ENCODE results near the gene LTBP1.

Gene LTBP1

DNA sequence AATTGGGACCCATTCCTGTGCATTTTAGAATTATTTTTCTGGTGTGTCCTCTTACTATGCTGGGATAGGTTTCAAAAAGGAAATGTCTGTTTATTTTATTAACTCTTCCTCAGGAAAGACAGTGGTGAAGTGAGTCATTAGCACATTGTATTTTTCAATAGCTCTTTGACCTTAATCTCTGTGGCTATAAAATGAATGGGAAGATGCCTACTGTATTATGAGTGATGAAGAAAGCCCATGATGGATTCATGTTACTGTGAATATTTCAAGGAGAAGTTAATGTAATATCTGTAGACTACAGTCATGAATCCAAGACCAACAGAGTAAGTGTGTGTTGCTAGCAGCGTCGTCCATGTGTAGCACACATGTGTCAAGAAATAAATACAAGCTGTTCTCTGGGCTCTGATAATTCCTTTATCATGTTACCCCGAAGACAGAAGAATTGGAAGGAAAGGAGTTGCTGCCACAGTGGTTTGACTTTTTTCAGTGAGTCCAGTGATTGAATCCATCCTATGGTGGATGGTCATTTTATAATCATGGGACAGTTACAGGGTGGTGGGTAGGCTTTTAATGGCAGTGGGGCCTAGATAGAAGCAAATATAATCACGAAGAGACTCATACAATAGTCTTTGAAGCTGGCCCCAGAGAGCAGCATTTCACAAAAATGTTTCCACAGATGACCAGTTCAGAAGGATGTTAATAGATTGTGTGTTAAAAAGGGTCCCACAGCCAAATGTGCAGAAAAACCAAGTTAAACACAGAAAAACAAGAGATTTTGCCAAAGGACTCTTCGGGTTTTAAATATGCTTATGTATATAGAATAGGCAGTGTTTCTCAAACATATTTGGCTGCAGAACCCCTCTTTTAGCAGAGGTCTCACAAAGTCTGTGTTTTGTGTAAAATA lies 290.0 kb downstream of the LTBP1 start:
- no peak for DNase-seq

DNA sequence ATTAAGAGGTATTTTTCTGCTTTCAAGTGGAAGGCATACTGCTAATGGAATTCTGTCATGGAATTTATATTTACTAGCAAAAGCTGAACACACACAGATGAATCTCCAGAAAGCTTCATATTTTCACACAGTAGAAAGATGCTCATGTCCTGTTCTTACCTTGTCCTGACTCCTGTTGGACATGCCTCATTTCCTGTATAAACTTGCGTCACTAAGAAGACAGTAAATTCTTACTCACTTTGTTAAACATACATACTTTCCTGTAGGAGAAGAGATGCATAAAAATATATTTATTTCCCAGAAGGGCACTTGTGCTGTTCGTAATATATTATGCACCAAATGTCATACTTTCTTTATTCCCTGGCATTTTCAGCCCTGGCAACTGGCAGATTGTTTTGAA lies 291.4 kb downstream of the LTBP1 start:
- DNase-seq: no peak

DNA sequence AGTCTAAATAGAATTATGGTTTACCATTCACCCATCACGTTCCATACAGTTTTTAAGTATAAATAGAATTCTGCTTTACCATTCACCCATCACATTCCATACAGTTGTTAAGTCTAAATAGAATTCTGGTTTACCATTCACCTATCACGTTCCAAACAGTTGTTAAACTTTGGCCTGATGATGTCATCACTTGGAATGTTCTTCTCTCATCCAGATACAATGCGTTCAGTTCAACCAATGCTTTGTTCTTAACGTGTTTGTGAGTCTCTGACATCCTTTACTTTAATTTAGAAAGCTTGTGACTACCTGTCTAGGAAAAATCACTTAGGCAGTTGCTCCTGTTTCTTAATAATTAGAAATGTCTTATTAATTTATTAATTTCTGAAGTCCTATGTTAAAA lies 293.4 kb downstream of the LTBP1 start:
- DNase-seq: no peak

- no peak for DNase-seq
Observed at GRCh38 chr2:33241072-33241471, 294.3 kb downstream of the LTBP1 start.

DNA sequence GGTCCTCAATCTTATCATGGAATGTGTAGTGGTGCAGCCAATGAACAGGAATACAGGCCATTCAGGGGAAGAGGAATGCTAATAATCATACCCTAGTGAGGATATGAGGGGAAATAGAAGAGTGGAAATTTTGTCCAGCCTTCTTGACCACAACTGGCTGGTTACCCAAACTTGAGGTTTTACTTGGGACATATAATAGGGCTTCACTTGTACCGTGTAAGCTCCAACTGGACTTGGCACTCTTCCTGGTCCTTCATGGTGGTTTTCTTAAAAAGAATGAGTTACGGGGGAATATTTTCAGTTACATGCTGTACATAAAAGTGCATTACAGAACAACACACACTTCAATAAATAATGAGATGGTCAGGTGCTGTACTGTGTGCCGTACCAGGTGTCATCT lies 294.8 kb downstream of the LTBP1 start:
- DNase-seq: no peak

GRCh38 chr2:33242845-33243244 lies 296.1 kb downstream of the LTBP1 start:
- no peak for DNase-seq

- DNase-seq: no peak
Observed at GRCh38 chr2:33246432-33246831, 299.7 kb downstream of the LTBP1 start.

DNA sequence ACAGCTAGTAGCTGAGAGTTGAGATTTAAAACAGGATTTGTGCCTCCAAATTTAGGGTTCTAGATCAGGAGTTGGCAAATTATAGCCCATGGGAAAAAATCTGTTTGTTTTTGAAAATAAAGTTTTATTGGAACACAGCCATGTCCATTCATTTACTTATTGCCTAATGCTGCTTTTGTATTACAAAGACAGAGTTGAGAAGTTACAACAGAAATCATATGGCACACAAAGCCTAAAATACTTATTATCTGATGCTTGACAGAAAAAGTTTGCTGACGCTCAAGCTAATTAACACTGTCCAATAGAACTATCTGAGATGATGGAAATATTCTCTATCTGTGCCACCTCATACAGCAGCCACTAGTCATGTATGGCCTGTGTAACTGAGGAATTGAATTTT lies 300.6 kb downstream of the LTBP1 start:
- DNase-seq: no peak

DNA sequence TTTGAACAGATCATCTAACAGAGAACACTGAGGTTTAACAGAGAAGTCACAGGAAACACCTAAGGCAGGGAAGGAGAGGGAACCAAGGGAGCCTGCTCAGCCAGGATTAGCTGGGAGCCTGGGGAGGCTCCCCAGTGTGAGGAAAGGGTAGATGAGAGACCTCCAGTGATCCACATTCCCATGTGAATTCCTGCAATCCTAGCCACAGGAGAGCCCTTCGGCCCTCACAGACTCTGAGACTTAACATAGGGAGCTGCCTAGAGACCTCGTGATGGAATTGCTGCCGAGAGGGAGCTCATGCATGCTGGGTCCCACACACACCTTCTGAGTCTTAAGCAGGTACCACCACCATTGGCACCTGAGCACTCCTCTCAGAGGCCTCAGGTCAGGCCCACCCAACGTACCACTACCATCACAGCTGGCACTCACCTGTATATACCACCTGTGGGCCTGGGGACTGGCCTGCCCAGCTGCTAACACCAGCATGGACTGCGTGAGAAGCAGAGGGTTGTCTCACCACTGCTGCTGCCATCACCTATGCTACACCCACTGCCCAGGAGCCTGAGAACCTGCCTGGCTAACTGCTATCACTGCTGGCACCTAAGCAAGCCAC lies 303.8 kb downstream of the LTBP1 start:
- DNase-seq: no peak

- DNase-seq: no peak
Observed at GRCh38 chr2:33256162-33256755, 309.5 kb downstream of the LTBP1 start.

- no peak for DNase-seq
Observed at GRCh38 chr2:33258387-33258786, 311.6 kb downstream of the LTBP1 start.

DNA sequence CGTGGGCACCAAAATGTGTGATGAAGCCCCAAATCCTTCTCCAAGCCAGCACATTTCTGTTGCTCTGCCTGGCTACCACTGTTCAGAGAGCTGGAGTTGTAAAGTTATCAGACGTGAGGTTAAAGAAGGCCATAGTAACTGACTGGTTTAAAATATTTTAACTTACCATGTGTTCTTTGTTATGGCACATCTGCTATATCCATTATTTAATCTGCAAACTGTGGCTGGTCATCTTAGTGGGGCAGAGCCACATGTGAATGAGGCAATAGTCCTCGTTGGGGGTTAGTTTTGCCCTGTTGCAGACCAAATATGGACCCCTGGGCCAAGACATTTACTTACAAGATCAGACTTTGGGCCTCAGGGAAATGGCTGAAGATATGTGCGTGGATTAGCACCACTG lies 315.3 kb downstream of the LTBP1 start:
- no peak for DNase-seq

DNA sequence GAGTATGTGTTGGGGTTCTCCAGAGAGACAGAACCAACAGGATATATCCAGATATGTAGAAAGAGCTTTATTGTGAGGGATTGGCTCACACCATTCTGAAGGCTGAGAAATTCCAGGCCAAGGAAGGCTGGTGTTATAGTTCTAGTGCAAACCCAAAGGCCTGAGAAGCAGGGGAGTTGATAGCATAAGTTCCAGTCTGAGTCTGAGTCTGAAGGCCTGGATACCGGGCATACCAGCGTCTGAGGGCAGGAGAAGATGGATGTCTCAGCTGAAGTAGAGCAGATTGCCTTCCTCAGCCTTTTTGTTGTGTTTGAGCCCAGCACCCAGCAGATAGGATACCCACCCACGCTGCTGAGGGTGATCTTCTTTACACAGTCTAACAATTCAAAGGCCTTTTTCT lies 318.0 kb downstream of the LTBP1 start:
- DNase-seq: no peak

- DNase-seq: no peak
Observed at GRCh38 chr2:33265584-33266338, 319.0 kb downstream of the LTBP1 start.

GRCh38 chr2:33266467-33266866 lies 319.7 kb downstream of the LTBP1 start:
- DNase-seq: no peak

- no peak for DNase-seq
Observed at GRCh38 chr2:33267043-33267442, 320.3 kb downstream of the LTBP1 start.

DNA sequence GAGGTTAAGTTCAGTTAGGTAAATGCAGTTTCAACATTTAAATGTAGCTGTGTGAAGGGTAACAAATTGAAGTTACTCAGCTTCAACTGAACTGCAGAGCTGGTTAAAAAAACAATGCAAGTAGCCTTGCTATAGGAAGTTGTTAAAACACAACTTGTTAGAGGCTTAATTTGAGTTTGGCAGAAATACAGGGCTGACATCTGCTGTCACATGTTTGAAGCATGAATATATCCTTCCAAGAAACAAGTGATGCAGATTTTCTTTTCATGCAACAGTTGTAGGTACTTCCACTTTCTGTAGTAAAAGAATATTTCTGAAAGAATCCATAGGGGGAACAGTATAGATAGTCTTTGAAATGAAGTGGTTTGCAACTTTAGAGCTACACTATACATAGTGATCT lies 321.0 kb downstream of the LTBP1 start:
- DNase-seq: no peak

GRCh38 chr2:33268246-33268831 lies 321.6 kb downstream of the LTBP1 start:
- no peak for DNase-seq

- no peak for DNase-seq
Observed at GRCh38 chr2:33272001-33272400, 325.2 kb downstream of the LTBP1 start.

DNA sequence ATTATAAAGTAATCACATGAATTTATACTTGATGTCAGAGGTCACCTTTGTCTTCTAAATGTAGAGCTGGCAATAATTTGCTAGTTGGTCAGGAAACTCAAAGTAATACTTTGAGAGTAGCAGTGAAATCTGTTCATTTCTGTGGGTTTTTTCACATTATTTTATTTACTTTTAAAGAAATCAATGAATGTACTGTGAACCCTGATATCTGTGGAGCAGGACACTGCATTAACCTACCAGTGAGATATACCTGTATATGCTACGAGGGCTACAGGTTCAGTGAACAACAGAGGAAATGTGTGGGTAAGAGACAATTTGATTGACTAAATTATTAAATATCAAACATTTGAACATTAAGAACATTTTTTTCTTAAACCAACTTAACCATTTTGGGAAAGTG lies 326.7 kb downstream of the LTBP1 start:
- DNase-seq: no peak

- DNase-seq: no peak
Observed at GRCh38 chr2:33274524-33274923, 327.8 kb downstream of the LTBP1 start.

GRCh38 chr2:33275689-33276444 lies 329.1 kb downstream of the LTBP1 start:
- no peak for DNase-seq

Measured in SIG-M5 (cell line).